HG03135 (cell line): ENCODE data around the gene IKBKG.
A peak's percentile ranks its signal among the peaks of the same experiment; 100 is the strongest.
"Not testable (repeated sequence)": the region's sequence is repeated elsewhere in the genome, so short reads cannot be mapped to it uniquely, and the experiment has no call there.

Experiments used
- ATAC-seq: cut with Tn5 transposase; IDR thresholded peaks from one replicate; pipeline ENCODE4 v1.9.1; 2021; ENCODE audit warnings: mild to moderate bottlenecking, moderate library complexity; ENCODE audit not compliant: unreplicated experiment

IKBKG gene, protein sequence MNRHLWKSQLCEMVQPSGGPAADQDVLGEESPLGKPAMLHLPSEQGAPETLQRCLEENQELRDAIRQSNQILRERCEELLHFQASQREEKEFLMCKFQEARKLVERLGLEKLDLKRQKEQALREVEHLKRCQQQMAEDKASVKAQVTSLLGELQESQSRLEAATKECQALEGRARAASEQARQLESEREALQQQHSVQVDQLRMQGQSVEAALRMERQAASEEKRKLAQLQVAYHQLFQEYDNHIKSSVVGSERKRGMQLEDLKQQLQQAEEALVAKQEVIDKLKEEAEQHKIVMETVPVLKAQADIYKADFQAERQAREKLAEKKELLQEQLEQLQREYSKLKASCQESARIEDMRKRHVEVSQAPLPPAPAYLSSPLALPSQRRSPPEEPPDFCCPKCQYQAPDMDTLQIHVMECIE

DNA sequence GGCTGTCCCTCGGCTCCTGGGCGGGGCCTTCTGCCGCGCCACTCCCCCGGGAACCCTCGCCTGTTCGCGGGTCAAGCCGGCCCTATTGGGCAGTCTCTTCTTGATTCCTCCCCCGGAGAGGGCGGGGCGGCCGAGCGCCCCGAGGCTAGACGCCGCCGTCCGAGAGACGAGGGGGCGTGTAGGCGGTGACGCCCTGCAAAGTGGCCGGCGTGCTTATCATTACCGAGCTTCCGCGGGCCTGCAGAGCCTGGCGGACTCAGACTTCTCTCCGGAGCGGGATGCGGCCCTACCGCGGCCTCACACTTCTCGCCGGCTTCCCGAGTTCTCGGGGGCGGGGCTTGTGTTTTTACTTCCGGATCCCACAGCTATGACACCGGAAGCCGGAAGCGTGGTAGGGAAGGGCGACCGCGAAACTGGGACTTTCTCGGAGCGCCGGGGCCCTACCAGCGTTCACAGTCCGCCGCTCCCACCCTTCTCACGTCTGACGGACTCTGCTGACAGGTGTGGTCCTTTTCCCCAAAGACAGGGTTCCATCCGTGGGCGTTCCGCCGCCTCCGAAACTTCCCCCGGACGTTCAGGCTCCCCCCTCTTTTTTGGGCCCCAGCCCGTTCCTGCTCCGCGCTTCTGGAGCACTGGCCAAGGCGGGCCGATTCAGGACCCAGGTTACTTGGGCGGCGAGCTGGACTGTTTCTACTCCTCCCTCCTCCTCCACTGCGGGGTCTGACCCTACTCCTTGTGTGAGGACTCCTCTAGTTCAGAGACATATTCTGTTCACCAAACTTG is at the start of gene IKBKG:
Gene IKBKG, plus strand, starts transcription at position 376 of the 783 bp plus-strand sequence. CDS start 4,383 bp downstream, outside the sequence.
- ATAC-seq = peak; percentile 80

DNA sequence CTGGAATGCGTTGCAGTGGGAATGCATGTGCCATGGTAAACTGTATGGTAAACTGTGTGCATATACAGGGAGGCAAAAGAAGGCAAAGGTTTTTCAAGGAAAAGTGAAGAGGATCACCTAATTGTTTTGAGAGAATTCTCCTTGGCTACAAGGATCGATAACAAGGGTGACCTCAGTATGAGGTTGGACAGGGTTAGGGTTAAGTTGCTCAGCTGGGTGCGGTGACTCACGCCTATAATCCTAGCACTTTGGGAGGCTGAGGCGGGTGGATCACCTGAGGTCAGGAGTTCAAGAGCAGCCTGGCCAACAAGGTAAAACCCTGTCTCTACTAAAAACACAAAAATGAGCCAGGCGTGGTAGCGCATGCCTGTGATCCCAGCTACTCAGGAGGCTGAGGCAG is 46.0 kb upstream of the IKBKG start:
- not testable (repeated sequence) for ATAC-seq

DNA sequence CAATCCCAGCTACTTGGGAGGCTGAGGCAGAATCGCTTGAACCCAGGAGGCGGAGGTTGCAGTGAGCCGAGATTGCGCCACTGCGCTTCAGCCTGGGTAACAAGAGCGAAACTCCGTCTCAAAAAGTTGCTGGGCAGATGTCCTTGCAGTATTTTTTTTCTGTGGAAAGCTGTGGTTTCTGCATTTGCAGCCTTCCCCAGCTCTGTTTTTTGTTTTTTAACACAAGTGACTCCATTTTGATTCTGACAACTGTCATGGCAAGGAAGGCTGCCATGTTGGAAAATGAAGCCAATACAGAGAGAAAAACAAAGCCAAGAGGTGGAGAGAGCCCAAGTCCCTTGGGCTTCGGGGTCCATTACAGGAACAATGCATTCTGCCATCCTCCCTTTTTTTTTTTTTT is 45.3 kb upstream of the IKBKG start:
- ATAC-seq = no peak

DNA sequence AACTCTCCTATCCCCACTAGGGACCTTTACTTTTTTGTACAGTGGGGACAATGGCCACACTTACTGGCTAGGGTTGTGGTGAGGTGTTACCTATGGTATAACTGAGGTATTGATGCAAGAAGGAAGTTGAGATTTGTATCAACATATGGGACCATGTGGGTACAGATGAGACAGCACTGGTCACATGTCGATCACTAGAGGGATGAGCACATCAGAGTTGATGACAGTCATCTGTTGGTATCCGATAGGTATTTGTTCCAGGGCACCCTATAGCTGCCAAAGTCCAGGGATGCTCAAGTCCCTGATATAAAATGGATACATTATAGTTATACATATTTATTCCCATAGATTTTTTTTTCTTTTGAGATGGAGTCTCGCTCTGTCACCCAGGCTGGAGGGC is 44.4 kb upstream of the IKBKG start:
- ATAC-seq = no peak

DNA sequence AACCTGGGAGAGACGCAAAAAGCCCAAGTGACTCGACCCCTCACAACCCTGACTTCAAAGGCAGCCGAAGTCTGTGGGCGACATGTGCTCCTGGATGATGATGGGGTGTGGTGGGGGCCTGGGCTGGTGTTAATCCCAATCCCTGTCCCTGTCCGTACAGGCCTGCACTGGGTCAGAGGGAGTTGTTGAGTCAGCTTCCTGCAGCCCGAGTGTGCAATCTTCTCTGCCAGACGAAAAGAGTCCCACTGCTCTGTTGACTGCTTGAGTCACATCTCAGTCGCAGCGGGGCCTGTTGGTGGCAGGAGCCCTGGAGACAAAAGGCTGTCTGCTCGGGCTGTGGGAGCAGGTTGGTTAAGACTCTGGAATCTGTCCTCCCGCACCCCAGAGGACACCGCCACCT is 41.7 kb upstream of the IKBKG start:
- ATAC-seq = no peak

DNA sequence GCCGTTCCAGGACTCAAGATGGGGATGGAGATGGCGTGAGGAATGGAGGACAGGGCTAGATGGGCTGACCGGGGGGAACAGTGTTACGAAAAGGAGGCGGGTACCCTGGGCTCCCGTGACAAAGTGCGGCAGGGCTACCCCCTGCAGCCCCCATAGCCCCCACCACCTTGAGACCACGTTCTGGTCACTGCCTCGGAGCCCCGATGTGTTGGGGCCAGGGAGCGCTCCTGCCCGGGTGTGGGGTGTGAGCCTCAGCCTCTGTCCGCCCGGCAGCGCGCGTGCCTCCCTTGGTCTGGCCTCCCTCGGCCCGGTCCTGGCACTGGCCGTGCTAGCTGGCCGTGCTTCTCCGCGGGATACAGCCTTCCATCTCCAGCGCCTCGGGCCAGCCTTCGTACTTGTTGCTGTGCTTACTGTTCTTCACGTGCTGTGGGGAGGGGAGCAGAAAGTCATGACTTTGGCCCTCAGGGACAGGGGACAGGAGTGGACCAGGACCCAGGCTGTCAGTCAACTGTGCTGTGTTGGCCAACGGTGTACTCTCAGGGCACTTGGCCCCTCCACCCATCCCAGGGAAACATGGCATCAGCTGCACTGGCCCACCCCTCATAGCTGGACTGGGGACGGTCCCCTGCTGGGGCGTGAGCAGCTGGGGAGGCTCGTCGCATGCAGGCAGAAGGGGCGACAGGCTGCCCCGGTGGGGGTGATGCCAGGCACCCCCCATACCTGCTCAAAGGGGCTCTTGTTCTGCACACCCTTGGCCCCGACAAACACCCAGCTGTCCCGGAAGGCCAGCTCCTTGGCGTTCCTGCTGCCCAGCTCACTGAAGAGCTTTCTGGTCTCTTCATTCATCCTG is 40.7 kb upstream of the IKBKG start:
- ATAC-seq = no peak

DNA sequence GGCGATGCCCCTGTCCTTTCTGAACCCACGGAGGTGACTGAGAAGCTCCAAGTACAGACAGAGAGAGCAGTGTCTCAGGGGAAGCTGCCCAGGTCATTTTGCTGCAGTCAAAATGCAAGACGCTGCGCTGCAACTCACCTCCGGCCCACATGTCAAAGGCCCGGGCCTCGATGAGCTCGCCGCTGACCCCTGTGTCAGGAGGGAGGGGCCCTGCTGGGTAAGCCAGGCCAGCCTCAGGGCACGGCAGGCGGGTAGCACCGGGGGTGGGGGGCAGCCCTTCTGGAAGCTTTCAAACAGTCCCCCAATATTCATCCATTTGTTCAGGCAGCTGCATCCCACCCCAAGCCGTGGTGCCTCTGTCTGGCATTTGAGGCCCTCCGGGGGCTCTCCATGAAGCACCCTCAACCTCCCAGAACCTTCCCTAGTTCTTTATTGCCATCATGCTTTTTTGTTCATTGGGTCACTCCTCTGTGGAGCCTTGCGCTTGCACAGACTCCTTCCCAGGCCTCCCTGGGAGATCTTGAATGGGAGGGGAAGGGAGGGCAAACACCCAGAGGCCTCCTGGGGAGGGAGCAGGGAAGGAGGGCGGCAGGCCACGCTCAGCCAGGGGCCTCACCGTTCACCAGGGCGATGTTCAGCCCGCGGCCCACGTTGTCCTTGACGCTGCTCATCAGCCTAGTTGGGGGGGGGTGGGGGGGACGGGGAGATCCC is 39.6 kb upstream of the IKBKG start:
- ATAC-seq = no peak

DNA sequence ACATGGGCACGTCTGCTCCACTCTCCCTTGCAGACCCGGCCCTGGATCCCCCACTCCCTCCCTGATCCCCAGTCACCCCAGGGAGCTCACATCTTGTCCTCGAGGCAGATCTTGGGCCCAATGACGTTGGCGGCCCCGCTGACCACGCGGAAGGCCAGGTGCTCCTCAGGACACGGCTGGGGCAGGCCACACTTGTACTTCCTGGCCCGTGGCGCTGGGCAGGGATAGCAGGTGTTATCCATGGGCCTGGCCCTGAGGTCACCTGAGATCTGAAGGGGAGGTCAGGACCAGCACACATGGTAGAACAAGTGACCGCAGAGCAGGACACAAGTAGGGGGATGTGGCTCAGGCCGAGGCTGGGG is 39.1 kb upstream of the IKBKG start:
- ATAC-seq = no peak

DNA sequence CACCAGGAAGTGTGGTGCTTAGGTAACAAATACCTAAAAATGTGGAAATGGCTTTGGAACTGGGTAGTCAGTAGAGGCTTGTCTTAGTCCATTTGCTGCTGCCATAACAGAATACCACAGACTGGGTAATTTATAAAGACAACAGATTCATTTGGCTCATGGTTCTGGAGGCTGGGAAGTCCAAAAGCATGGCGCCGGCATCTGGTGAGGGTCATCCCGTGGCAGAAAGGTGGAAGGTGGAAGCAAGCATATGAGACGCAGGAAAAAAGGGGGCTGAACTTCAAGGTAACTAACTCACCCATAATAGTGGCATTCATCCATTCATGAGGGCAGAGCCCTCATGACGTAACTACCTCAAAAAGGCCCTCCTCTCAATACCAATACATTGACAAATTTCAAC is 38.0 kb upstream of the IKBKG start:
- ATAC-seq = no peak

DNA sequence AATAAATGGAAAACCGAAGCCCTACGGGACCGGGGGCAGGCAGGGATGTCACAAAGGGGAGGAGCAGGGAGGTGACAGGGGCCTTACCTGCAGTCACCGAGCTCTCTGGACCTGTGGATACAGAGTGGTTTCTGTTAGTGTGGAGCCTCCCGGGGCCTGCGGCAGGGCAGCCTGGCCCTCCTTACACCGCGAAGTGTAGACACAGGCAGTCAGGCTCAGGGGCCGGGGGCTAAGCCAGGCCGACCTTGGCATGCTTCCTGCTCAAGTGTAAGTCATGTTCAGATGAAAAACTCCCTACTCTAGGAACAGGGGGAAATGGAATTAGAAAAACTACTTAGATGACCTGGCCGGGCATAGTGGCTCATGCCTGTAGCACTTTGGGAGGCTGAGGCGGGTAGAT is 35.7 kb upstream of the IKBKG start:
- no peak for ATAC-seq

DNA sequence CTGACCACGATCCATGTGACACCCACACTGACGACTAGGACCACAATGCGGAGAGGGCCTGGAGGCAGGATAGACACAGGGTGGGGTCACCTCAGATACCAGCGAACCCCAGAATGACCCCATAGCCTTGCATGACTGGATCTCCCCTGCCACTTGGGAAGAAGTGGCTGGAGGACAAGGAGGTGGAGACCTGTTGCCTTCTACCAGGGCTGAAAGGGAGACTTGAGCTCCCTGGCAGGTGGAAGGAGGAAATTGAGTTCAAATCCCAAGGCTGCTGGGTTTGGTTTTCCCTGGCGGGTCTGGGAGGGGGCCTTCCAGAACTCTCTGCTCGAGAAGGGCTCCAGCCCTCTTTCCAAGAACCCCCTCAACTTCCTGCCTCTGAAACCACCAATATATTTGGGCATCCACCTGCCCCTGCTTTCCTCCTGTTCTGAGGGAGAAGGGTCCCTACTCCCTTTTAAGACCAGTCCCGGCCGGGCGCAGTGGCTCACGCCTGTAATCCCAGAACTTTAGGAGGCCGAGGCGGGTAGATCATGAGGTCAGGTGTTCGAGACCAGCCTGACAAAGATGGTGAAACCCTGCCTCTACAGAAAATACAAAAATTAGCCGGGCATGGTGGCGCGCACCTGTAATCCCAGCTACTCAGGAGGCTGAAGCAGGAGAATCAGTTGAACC is 34.4 kb upstream of the IKBKG start:
- no peak for ATAC-seq

DNA sequence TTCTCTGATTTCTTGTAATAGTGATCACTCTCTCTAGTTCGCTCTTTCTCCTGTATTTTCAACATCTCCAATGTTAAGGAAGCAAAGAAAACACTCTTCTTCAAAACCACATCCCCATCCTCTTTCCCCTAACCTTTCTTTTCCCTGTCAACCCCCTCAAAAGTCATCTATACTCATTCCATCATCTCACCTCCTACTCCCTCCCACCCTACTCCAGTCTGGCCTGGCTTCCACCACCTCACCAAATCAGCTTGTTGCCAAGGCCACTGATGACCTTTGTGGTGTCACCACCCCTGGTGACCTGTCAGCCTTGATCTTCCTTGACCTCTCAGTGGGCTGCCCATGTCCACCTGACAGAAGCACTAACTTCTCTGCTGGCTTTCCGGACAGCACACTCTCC is 33.7 kb upstream of the IKBKG start:
- ATAC-seq = no peak

DNA sequence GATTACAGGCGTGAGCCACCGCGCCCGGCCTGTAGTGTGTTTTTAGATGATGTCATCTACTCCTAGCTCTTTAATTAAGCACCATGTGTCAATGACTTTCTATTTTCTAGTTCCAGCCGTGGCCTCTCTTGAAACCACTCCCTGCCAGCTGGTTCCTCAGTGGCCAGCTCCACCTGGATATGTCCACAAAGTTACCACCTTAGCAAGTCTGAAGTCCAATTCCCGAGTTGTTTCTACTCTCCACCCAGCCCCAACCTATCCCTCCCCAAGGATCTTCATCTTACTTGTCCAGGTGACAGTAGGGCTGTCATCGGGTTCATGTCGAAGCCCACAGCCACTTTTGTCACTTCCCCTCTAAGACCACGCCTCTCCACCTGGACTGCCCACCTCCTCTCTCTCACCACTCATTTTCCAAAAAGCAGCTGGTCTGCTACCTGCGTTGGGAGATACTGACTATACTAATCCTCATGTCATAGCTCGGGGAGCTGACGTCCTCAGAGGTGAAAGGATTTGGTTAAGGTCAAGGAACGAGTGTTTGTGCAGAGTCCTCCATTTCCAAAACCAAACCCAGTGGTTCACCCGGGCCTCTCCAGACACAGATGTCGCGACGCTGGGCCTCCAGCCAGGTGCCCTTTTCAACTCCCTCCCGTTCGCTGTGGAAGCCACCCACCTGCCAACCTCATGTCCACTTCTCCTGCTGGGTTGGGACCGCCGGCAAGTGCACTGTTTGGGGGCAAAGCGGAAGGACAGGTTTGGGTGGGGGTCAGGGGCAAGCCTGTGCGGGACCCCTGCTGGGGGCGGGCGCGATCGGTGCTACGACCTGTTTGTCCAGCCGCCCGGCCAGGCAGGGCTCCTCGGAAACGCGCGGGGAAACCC is 32.1 kb upstream of the IKBKG start:
- peak; percentile 5 for ATAC-seq

DNA sequence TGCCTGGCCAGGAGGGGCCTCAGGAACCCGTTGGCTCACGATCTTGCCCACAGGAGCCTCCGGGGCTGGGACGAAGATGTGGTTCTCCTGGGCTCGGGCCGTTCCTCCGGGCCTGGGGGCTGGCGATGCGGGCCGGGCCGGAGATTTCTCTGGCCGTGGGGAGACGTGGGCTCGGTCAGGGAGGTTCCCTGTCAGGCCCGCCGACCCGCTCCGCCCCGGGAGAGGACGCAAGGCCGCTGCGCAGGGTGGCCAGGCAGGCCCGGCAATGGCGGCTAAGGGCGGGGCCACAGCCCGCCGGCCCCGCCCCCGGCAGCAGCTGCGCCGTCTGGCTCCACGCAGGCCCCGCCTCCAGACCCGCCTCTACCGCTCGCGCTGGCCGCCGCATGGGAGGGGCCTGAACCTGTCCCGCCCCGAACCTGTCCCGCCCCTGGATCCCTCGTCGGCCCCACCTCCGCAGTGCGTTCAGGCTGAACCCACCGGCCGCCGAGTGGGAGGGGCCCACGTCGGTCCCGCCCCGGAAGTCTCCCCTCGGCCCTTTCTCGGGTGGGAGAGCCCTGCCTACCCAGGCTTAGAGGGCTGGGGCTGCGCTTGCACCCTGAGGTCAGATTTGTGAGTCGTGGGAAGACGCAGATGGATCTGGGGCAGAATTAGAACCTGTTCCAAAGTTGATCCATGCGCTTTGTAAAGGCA is 31.3 kb upstream of the IKBKG start, which contains the start of gene FAM3A:
Gene FAM3A, minus strand, starts transcription at position 267 of the 690 bp plus-strand sequence. CDS start 460 bp downstream, outside the sequence.
- ATAC-seq = peak; percentile 82

DNA sequence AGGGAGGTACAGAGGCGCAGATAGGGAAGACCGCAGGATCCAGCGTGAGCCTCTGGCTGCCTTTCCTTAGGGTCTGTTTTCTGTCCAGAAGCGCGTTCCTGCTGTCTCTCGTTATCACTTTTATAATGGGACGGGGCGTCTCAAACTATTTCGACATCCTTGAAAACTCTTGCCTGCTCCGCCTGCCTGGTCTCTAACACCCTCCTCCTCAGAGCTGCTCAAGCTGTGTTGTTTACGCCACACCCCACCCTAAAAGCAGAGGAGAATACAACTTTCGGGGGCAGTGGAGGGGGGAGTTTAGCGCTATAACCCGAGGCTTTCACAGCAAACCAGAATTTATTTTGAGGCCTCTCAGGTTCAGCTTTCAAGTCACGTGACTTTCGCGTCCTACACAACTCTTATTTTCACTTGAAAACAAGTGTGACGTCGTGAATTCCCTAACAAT is 30.7 kb upstream of the IKBKG start:
- no peak for ATAC-seq

DNA sequence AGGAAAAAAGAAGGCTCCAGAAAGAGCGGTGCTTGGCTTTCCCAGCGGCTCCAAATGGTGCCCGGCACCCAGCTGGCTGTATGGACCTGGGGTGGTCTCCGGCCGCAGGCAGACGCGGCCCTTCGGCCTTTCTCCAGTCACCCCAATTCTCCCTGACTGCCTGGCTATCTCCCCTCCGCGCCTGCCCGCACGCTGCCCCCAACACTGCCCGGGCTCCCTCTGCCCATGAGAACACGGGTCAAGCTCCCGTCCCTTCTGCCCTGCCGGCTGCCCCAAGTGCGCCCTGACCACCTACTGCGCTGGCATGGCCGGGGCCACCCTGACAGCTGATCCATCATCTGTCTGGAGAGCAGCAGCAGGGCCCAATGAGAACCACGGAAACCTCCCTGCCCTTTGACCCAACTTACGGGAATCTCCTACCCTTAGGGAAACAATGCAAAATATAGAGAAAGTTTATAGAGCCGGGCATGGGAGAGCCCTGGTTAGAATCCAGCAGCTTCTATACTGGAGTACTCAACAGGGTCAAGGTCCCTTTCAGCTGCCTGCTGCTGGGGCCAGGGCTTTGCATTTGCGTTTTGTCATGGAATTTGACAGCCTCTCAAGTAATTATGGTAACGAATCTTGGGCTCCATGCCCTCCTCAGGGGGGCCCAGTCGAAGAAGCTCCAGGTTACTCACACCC is 30.2 kb upstream of the IKBKG start:
- ATAC-seq = no peak

DNA sequence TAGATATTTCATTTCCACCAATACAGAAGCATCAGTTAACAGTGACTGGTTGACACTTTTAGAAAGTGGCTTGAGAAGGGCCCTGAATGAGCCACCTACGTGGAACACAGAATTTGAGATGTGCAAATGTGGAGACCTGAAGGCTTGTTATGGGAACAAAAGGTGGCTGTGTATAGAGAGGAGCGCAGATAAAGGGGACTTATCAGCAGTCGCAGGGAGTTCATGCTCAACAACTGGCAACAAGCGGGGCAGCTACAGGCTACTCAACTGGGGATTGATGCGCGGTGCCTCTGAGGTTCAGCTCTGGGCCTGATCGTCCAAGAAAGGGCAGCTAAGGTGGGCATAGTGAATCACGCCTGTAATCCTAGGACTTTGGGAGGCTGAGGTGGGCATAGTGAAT is 28.0 kb upstream of the IKBKG start:
- no peak for ATAC-seq
